Osteocyte (in vitro differentiated cells): Measurements from ENCODE around the gene CHAT. TPM values are rescaled to one million over a fixed set of nuclear protein-coding genes. Genes with fewer than 3 reads are reported as not detected.

Experiments
- DNase-seq: peaks from one replicate; pipeline ENCODE4 v3.0.0; 2021; ENCODE audit warnings: mixed read lengths; ENCODE audit not compliant: unreplicated experiment; ENCODE audit errors: extremely low spot score
- H3K27ac Mint-ChIP-seq: one replicate; pipeline ENCODE4 v1.8.0; 2021; ENCODE audit warnings: mild to moderate bottlenecking, mixed read lengths; ENCODE audit not compliant: unreplicated experiment
- H3K27me3 Mint-ChIP-seq: one replicate; pipeline ENCODE4 v1.8.0; 2021; ENCODE audit warnings: mixed read lengths; ENCODE audit not compliant: unreplicated experiment
- H3K36me3 Mint-ChIP-seq: one replicate; pipeline ENCODE4 v1.8.0; 2021; ENCODE audit warnings: mixed read lengths; ENCODE audit not compliant: unreplicated experiment
- H3K4me1 Mint-ChIP-seq: one replicate; pipeline ENCODE4 v1.8.0; 2021; ENCODE audit warnings: mixed read lengths; ENCODE audit not compliant: unreplicated experiment
- H3K4me3 Mint-ChIP-seq: one replicate; pipeline ENCODE4 v1.8.0; 2021; ENCODE audit warnings: mild to moderate bottlenecking, moderate library complexity, mixed read lengths; ENCODE audit not compliant: unreplicated experiment
- H3K9me3 Mint-ChIP-seq: one replicate; pipeline ENCODE4 v1.8.0; 2021; ENCODE audit warnings: mixed read lengths; ENCODE audit not compliant: unreplicated experiment
- CTCF ChIP-seq: fragments of 200-600 bp; sonication (generic); IDR thresholded peaks from 2 replicates; pipeline ENCODE4 v1.5.0; 2021; ENCODE audit warnings: antibody characterized with exemption, mild to moderate bottlenecking, moderate library complexity
- total RNA-seq: library from RNA; stranded (reverse); gene quantifications from 2 replicates; pipeline ENCODE4 v1.2.1, GENCODE V29; 2021

Gene CHAT
- total RNA-seq, 1 donor from 2014 or later, result not detected

GRCh38 chr10:49664006-49664841 lies 50.4 kb downstream of the CHAT start:
- peak; percentile 59 for DNase-seq
- Mint-ChIP-seq H3K27ac (no peak overlapping the region), H3K9me3 (peaks cover 2% of the 10 kb centered on the region), H3K4me3 (no peak overlapping the region), H3K27me3 (peaks cover 19% of the 10 kb centered on the region), H3K36me3 (no peaks in the 10 kb centered on the region), H3K4me1 (no peaks in the 10 kb centered on the region)
- TF ChIP-seq CTCF, result no peak

- no peaks in the 10 kb centered on the region for H3K4me1 Mint-ChIP-seq
- no peaks in the 10 kb centered on the region for H3K9me3 Mint-ChIP-seq
- no peak overlapping the region for H3K27ac Mint-ChIP-seq
- peak; percentile 67 for DNase-seq
- no peak overlapping the region for H3K4me3 Mint-ChIP-seq
- peaks cover 19% of the 10 kb centered on the region for H3K27me3 Mint-ChIP-seq
- no peaks in the 10 kb centered on the region for H3K36me3 Mint-ChIP-seq
- TF ChIP-seq CTCF, result no peak
Observed at GRCh38 chr10:49664842-49665355, 51.1 kb downstream of the CHAT start.

DNA sequence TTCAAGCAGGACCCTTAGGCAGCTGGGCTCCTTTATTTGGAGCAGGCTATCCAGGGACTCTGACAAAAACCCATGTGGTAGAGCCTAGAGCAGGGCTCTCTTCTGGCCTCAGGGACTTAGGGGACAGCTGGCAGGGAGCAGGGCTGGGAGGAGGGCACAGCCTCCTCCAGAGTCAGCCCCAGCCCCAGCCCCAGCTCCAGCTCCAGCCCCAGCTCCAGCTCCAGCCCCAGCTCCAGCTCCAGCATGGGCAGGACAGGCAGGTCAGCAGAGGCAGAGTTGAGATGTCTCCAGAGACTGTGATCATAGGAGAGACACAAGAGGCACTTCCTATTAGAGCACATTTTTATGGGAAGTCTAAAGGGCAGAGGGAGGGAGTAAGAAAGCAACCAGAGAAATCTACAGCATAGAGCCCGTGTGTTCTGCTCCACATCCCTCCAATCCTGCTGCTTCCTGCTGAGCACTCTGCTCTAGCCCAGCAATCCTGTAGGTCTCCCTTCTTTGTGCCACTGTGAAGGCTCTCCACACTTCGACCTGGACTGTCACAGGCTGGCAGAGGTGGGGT lies 52.3 kb downstream of the CHAT start:
- DNase-seq, result peak; percentile 73
- H3K4me3 Mint-ChIP-seq, result no peak overlapping the region
- peaks cover under 1% of the 10 kb centered on the region for H3K9me3 Mint-ChIP-seq
- H3K27me3 Mint-ChIP-seq, result peaks cover 26% of the 10 kb centered on the region
- H3K36me3 Mint-ChIP-seq, result no peaks in the 10 kb centered on the region
- no peak overlapping the region for H3K27ac Mint-ChIP-seq
- H3K4me1 Mint-ChIP-seq, result no peaks in the 10 kb centered on the region
- no peak for TF ChIP-seq CTCF

- peak; percentile 53 for DNase-seq
- Mint-ChIP-seq H3K27ac (no peak overlapping the region), H3K9me3 (peaks cover 4% of the 10 kb centered on the region), H3K27me3 (peaks cover 31% of the 10 kb centered on the region), H3K4me3 (no peak overlapping the region), H3K4me1 (no peaks in the 10 kb centered on the region), H3K36me3 (no peaks in the 10 kb centered on the region)
- TF ChIP-seq CTCF, result no peak
Observed at GRCh38 chr10:49666685-49667084, 52.8 kb downstream of the CHAT start.

DNA sequence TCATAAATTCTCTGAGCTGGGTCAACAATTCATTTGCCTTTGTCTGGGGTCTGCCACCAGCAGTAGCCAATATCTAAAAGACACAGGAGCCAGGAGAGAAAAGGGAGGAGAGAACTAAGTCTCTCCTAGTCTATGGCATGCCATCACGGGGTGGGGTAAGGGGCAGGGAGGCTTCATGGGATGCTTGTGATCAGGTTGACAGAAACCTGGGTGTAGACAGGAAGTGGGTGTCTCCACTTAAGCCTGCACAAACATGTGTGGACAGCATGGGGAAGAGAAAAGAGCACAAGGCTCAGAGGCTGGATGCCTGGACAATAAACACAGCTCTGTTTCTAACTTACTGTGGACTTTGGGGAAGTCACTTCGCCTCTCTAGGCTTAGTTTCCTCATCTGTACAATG lies 54.2 kb downstream of the CHAT start:
- Mint-ChIP-seq H3K9me3 (peaks cover 4% of the 10 kb centered on the region), H3K27ac (no peak overlapping the region), H3K27me3 (peaks cover 38% of the 10 kb centered on the region), H3K36me3 (no peaks in the 10 kb centered on the region), H3K4me1 (no peaks in the 10 kb centered on the region), H3K4me3 (no peak overlapping the region)
- TF ChIP-seq CTCF, result no peak
- DNase-seq, result peak; percentile 49
